Central memory CD8-positive, alpha-beta T cell (primary cell): ENCODE measurements around the gene CAMSAP1.
A peak's percentile ranks its signal among the peaks of the same experiment; 100 is the strongest.

Experiments
- ATAC-seq: fragments of 150-1000 bp; cut with Tn5 transposase; replicated peaks from 2 replicates; pipeline ENCODE4 v1.10.0; 2022; ENCODE audit warnings: mild to moderate bottlenecking, moderate FRiP score, moderate number of reproducible peaks; ENCODE audit not compliant: poor library complexity, severe bottlenecking; ENCODE audit errors: extremely low read depth
- DNase-seq, 2 donors: peaks; one replicate each; pipeline ENCODE4 v3.0.0; 2021; ENCODE audit warnings: low spot score in 2 of 2
- H3K27ac Mint-ChIP-seq: one replicate; pipeline ENCODE4 v1.8.0; 2022; ENCODE audit warnings: low read depth, mild to moderate bottlenecking, moderate library complexity, mixed read lengths
- H3K27me3 Mint-ChIP-seq: one replicate; pipeline ENCODE4 v1.8.0; 2022; ENCODE audit warnings: mixed read lengths
- H3K36me3 Mint-ChIP-seq: one replicate; pipeline ENCODE4 v1.8.0; 2022; ENCODE audit warnings: mild to moderate bottlenecking, moderate library complexity, mixed read lengths; ENCODE audit not compliant: insufficient read depth
- H3K4me1 Mint-ChIP-seq: one replicate; pipeline ENCODE4 v1.8.0; 2022; ENCODE audit warnings: mixed read lengths
- H3K4me3 Mint-ChIP-seq: one replicate; pipeline ENCODE4 v1.8.0; 2022; ENCODE audit warnings: mild to moderate bottlenecking, moderate library complexity, mixed read lengths
- H3K9me3 Mint-ChIP-seq: one replicate; pipeline ENCODE4 v1.8.0; 2022; ENCODE audit warnings: mixed read lengths

CAMSAP1 gene

GRCh38 chr9:135932656-135933055, 25.3 kb upstream of the CAMSAP1 start:
- H3K36me3 Mint-ChIP-seq, result peaks cover 30% of the 10 kb centered on the region
- DNase-seq (no peak), ATAC-seq (no peak)
- no peaks in the 10 kb centered on the region for H3K9me3 Mint-ChIP-seq
- H3K27me3 Mint-ChIP-seq, result no peaks in the 10 kb centered on the region
- no peaks in the 10 kb centered on the region for H3K4me1 Mint-ChIP-seq
- H3K4me3 Mint-ChIP-seq, result no peak overlapping the region
- no peak overlapping the region for H3K27ac Mint-ChIP-seq

- Mint-ChIP-seq H3K27ac (no peak overlapping the region), H3K4me1 (no peaks in the 10 kb centered on the region), H3K9me3 (no peaks in the 10 kb centered on the region), H3K27me3 (no peaks in the 10 kb centered on the region), H3K4me3 (no peak overlapping the region), H3K36me3 (peaks cover 23% of the 10 kb centered on the region)
- DNase-seq (no peak), ATAC-seq (no peak)
These were observed 24.0 kb upstream of the CAMSAP1 start for GRCh38 chr9:135931349-135931820.

GRCh38 chr9:135930446-135931345, 23.4 kb upstream of the CAMSAP1 start:
- H3K4me1 Mint-ChIP-seq, result no peaks in the 10 kb centered on the region
- no peak overlapping the region for H3K27ac Mint-ChIP-seq
- no peak for ATAC-seq

DNA sequence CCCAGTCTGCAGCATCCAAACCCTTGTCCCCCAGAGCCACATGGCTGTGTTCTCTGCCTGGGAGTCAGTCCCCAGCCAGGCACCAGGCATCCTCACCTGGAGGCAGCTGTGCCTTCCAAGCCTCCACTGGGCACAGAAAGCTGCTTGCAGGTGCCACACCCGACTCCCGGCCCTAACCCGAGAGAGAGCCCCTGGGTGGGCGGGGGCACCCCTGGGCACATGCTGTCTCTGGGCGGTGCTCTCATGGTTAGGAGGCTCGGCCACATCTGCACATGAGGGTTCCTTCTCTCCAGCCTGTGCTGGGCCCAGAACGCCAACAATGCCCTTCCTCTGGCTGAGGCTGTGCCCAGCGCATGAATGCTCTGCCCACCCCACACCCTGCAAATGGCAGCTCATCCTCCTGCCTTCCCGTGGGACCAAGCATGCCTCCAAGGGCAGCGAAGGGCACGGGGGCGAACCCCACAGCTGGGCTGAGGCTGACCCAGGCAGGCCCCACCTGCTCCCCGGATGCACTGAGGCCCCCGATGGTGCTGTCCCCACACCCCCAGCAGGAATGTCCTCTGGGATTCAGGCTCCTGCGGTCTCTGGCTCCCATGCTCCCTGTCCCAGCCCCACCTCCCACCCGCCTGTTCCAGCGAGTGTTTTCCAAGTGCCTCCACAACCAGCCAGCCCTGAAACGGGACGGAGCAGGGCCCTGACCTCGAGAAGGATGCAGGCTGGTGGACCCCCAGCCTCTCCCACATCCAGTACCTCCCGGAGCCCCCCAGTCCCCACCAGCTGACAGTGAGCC, 22.5 kb upstream of the CAMSAP1 start:
- DNase-seq (no peak), ATAC-seq (no peak)
- no peaks in the 10 kb centered on the region for H3K4me1 Mint-ChIP-seq
- no peaks in the 10 kb centered on the region for H3K27me3 Mint-ChIP-seq
- H3K27ac Mint-ChIP-seq, result no peak overlapping the region
- peaks cover 18% of the 10 kb centered on the region for H3K36me3 Mint-ChIP-seq
- H3K4me3 Mint-ChIP-seq, result no peak overlapping the region
- no peaks in the 10 kb centered on the region for H3K9me3 Mint-ChIP-seq

More at GRCh38 chr9:135930446-135931345, 23.4 kb upstream of the CAMSAP1 start:
- DNase-seq, result no peak
- no peak overlapping the region for H3K4me3 Mint-ChIP-seq
- no peaks in the 10 kb centered on the region for H3K27me3 Mint-ChIP-seq
- H3K36me3 Mint-ChIP-seq, result peaks cover 20% of the 10 kb centered on the region
- H3K9me3 Mint-ChIP-seq, result no peaks in the 10 kb centered on the region

DNA sequence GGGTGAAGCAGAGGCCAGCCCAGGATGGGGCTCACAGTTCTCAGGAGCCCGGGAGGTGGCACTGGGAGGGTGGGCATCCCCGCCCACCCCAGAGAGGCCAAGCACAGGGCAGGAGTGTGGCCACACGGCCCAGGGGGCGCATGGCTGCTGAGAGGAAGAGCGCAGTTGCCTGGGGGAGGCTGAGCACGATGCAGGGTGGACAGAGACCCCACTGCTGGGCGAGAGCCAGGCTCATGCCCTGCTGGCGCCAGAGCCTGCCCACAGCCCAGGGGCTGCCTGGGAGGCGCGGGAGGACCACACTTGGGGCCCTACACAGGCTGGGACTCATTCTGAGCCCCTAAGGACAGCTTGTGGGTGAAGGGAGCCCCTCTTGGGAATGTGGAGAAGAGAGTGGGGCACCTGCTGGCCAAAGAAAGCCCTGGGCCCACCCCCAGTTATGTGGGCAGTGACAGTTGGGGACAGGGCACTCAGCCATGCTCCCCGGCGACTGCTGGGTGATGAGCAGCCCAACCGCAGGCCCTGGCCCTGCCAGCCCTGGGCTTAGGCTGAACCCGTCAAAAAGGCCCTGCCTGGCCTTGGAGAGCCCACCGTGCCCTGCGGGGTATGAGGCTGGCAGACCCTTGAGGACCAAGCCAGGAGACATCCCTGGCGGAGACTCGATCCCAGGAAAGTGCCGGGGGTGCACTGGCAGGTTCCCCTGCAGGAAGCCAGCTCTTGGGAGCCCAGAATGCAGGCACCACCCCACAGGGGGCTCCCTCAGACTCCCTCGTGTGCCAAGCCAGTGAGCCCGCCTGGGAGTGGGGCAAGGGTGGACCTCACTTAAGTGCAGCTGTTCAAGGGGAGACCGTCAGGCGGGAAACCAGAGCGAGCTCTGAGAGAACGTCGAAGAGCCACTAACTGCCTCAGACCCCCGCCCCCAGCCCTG, 21.6 kb upstream of the CAMSAP1 start:
- no peak overlapping the region for H3K27ac Mint-ChIP-seq
- no peaks in the 10 kb centered on the region for H3K4me1 Mint-ChIP-seq
- H3K9me3 Mint-ChIP-seq, result no peaks in the 10 kb centered on the region
- H3K27me3 Mint-ChIP-seq, result no peaks in the 10 kb centered on the region
- DNase-seq (no peak), ATAC-seq (no peak)
- H3K36me3 Mint-ChIP-seq, result peaks cover 16% of the 10 kb centered on the region
- no peak overlapping the region for H3K4me3 Mint-ChIP-seq

DNA sequence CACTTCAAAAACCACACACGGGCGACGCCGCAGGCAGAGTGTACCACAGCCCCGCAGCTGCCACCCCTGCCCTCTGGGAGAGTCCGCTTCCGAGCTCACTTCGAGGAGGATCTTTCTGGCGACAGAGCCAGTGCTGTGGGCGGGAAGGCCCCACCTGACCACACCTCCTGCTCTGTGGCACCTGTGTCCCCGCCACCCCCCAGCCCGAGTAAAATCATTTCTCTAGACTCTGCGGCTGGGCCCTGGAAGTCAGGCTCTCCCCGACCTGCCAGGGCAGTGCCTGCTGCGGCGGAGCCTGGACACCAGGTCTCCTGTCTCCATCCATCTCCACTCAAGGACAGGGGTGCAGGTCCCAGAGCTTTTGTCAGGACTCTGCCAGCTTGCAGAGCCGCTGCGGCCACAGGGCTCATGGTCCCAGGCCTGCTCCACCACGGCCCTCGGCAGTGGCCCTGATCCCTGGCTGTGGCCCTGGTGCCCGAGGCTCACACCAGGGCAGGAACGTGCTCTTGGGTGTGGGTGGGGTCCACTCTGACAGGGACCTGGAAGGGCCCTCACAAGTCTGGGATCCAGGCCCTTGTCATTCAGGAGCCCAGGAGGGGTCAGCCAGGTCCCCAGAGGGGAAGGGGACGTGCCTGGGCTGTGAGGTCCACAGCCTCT, 20.9 kb upstream of the CAMSAP1 start:
- no peak overlapping the region for H3K27ac Mint-ChIP-seq

DNA sequence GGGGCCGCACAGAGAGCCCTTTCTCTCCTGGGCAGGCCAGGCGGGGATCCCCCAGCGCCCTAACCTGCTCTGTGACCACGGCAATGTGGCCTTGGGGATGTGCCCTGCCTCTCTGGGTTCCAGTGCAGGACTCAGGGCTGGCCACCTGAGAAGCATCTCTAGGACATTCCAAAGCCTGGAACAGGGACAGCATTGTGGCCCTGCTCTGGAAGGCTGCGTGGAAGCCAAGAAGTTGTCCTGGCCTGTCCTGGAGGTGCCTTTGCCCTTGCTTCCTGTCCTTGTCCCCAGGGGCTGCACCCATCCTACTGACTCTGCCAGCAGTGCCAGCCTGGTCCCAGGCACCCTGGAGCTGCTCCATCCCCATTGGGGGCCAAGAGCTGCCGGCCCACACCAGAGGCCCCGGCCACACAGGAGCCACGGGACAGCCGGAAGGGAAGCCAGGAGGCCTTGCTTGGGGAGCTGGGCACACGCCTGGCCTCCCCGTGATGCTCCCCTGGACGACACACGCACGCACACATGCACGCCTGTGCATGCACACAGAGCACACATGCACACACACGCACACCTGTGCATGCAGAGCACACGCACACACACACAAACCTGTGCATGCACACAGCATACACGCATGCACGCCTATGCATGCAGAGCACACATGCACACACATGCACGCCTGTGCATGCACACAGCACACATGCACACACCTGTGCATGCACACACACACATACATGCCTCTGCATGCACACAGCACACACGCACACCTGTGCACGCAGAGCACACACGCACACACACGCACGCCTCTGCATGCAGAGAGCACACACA, 20.1 kb upstream of the CAMSAP1 start:
- ATAC-seq (no peak), DNase-seq (no peak)
- H3K9me3 Mint-ChIP-seq, result no peaks in the 10 kb centered on the region
- H3K4me3 Mint-ChIP-seq, result no peak overlapping the region
- H3K36me3 Mint-ChIP-seq, result peaks cover 10% of the 10 kb centered on the region
- H3K4me1 Mint-ChIP-seq, result no peaks in the 10 kb centered on the region
- no peak overlapping the region for H3K27ac Mint-ChIP-seq
- no peaks in the 10 kb centered on the region for H3K27me3 Mint-ChIP-seq

More for the DNA sequence above, 20.9 kb upstream of the CAMSAP1 start:
- H3K4me1 Mint-ChIP-seq, result no peaks in the 10 kb centered on the region
- peaks cover 14% of the 10 kb centered on the region for H3K36me3 Mint-ChIP-seq
- DNase-seq, result no peak
- H3K4me3 Mint-ChIP-seq, result no peak overlapping the region
- no peak for ATAC-seq
- H3K27me3 Mint-ChIP-seq, result no peaks in the 10 kb centered on the region
- no peaks in the 10 kb centered on the region for H3K9me3 Mint-ChIP-seq

DNA sequence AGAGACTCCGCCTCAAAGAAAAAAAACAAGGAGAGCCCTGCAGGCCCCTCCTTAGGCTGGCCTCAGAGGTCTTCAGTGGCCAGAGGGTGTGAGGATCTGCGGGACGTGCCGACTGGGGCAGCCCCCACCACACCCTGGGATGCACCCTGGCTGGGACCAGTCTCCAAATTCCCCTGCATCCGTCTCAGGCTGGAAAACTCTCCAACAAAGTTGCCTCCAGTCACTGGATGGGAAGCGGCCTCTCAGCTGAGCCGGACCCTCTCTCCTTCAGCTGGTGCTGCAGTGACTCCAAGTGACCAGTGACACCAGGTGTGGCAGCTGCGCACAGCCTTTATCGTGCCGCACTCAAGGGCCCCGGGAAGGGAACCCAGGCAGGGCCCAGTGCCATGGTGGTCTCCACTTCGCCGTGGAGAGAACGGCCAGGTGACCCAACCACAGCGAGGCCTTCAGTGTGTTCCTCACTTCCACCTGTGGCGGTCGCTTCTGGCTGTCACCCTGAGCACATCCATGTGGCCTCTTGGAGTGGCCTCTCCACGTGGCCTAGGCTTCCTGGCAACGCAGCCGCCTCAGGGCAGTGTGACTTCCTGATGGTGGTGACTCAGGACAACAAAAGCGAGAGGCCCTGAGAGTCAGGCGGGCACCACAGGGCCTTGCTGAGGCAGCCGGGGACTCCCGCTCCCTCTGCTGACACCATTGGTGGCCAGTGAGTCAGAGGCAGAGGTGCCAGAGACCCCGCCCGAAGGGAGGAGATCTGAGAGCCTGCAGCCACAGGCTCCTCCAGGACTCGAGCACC, 19.3 kb upstream of the CAMSAP1 start:
- ATAC-seq, result peak; percentile 40
- Mint-ChIP-seq H3K27me3 (no peaks in the 10 kb centered on the region), H3K36me3 (peaks cover 7% of the 10 kb centered on the region), H3K4me3 (no peak overlapping the region), H3K9me3 (no peaks in the 10 kb centered on the region), H3K4me1 (no peaks in the 10 kb centered on the region), H3K27ac (no peak overlapping the region)
- no peak for DNase-seq

DNA sequence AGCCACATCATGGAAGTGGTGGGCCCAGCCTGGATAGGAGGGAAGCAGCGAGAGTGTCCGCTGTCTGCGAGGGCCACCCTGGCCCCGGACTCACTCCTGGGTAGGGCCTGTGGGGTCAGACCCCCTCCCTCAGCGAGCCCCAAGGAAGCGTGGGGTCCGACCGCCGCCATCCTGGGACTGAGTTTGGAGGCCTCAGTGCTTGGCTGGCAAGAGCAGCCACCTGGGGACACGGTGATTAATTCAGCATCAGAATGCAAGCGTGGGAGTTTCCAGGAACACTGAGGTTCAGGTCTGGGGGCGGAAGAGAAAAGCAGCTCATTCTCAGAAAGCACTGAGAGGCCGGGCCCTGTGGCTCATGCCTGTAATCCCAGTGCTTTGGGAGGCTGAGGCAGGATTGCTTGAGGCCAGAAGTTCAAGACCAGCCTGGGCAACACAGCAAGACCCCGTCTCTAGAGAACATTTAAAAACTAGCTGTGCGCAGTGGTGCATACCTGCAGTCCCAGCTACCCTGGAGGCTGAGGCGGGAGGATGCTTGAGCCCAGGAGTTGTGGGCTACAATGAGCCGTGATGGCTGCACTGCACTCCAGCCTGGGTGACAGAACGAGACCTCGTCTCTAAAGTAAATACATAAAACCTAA, 18.3 kb upstream of the CAMSAP1 start:
- ATAC-seq (no peak), DNase-seq (no peak)
- Mint-ChIP-seq H3K27ac (no peak overlapping the region), H3K36me3 (peaks cover 3% of the 10 kb centered on the region), H3K9me3 (no peaks in the 10 kb centered on the region), H3K27me3 (no peaks in the 10 kb centered on the region), H3K4me1 (no peaks in the 10 kb centered on the region), H3K4me3 (no peak overlapping the region)

- ATAC-seq (no peak), DNase-seq (no peak)
- Mint-ChIP-seq H3K36me3 (peaks cover under 1% of the 10 kb centered on the region), H3K4me1 (no peaks in the 10 kb centered on the region), H3K9me3 (no peaks in the 10 kb centered on the region), H3K27ac (no peak overlapping the region), H3K27me3 (no peaks in the 10 kb centered on the region), H3K4me3 (no peak overlapping the region)
These were observed 17.4 kb upstream of the CAMSAP1 start for GRCh38 chr9:135924628-135925338.
